ENCODE results near the gene RNF167. TPM values are rescaled to one million over a fixed set of nuclear protein-coding genes. Genes with fewer than 3 reads are reported as not detected.

The RNF167 gene
- total and polyA plus RNA-seq, 2 donors from 2014 or later = 95.0 to 188 TPM

- no peaks in the 10 kb centered on the region for H3K27me3 ChIP-seq (ENCODE audit: control insufficient read depth, insufficient read depth, low read length)
- no peak overlapping the region for H3K4me3 ChIP-seq (ENCODE audit: low read length in 3 of 3)
- DNase-seq = peak in 1 of 5 donors; percentile 87
- intact Hi-C loops (cut with DNase I) = no loop called here
- no peak for FAIRE-seq
- H3K27ac ChIP-seq (ENCODE audit: low read depth in 2 of 2, low read length in 2 of 2) = peak overlapping the region; percentile 30 to 49
- no peak overlapping the region for H3K9ac ChIP-seq (ENCODE audit: low read length in 3 of 3)
- H3K4me1 ChIP-seq (ENCODE audit: control insufficient read depth in 2 of 3, insufficient read depth in 2 of 3, low read depth in 1 of 3, low read length in 3 of 3) = peaks cover 5 to 34% (median 13%) of the 10 kb centered on the region in 3 donors
- TF ChIP-seq CTCF (IDR thresholded peaks at IDR 0.05; ENCODE audit: borderline replicate concordance, extremely low read depth, insufficient read depth) = no peak
- H3K36me3 ChIP-seq (ENCODE audit: control insufficient read depth in 2 of 3, insufficient read depth in 3 of 3, low read length in 3 of 3) = peaks cover 6 to 30% (median 21%) of the 10 kb centered on the region in 3 donors
- H3K9me3 ChIP-seq (ENCODE audit: control insufficient read depth in 2 of 3, insufficient read depth in 1 of 3, low read length in 3 of 3) = no peaks in the 10 kb centered on the region
Measured at GRCh38 chr17:4945176-4945943, 5.3 kb downstream of the RNF167 start.

GRCh38 chr17:4945944-4946280 lies 5.8 kb downstream of the RNF167 start:
- no peak for FAIRE-seq
- peak overlapping the region in 1 of 3 donors; percentile 73 for H3K9ac ChIP-seq (ENCODE audit: low read length in 3 of 3)
- intact Hi-C loops (cut with DNase I) = no loop called here
- no peaks in the 10 kb centered on the region for H3K9me3 ChIP-seq (ENCODE audit: control insufficient read depth in 2 of 3, insufficient read depth in 1 of 3, low read length in 3 of 3)
- H3K4me3 ChIP-seq (ENCODE audit: low read length in 3 of 3) = peak overlapping the region in 2 of 3 donors; percentile 83 to 95
- no peaks in the 10 kb centered on the region for H3K27me3 ChIP-seq (ENCODE audit: control insufficient read depth, insufficient read depth, low read length)
- peaks cover 5 to 37% (median 17%) of the 10 kb centered on the region in 3 donors for H3K4me1 ChIP-seq (ENCODE audit: control insufficient read depth in 2 of 3, insufficient read depth in 2 of 3, low read depth in 1 of 3, low read length in 3 of 3)
- H3K36me3 ChIP-seq (ENCODE audit: control insufficient read depth in 2 of 3, insufficient read depth in 3 of 3, low read length in 3 of 3) = peaks cover 6 to 30% (median 21%) of the 10 kb centered on the region in 3 donors
- DNase-seq = no peak
- TF ChIP-seq CTCF (IDR thresholded peaks at IDR 0.05; ENCODE audit: borderline replicate concordance, extremely low read depth, insufficient read depth) = no peak
- H3K27ac ChIP-seq (ENCODE audit: low read depth in 2 of 2, low read length in 2 of 2) = no peak overlapping the region

GRCh38 chr17:4946312-4946976 lies 6.4 kb downstream of the RNF167 start:
- Histone ChIP-seq H3K4me1 (ENCODE audit: control insufficient read depth in 2 of 3, insufficient read depth in 2 of 3, low read depth in 1 of 3, low read length in 3 of 3) (peaks cover under 1 to 35% (median 15%) of the 10 kb centered on the region in 3 donors), H3K27ac (ENCODE audit: low read depth in 2 of 2, low read length in 2 of 2) (no peak overlapping the region), H3K27me3 (ENCODE audit: control insufficient read depth, insufficient read depth, low read length) (no peaks in the 10 kb centered on the region), H3K4me3 (ENCODE audit: low read length in 3 of 3) (peak overlapping the region; percentile 40 to 95 (median 83)), H3K36me3 (ENCODE audit: control insufficient read depth in 2 of 3, insufficient read depth in 3 of 3, low read length in 3 of 3) (peaks cover 6 to 30% (median 21%) of the 10 kb centered on the region in 3 donors), H3K9ac (ENCODE audit: low read length in 3 of 3) (peak overlapping the region in 2 of 3 donors; percentile 18 to 73), H3K9me3 (ENCODE audit: control insufficient read depth in 2 of 3, insufficient read depth in 1 of 3, low read length in 3 of 3) (no peaks in the 10 kb centered on the region)
- no peak for DNase-seq
- intact Hi-C loops (cut with DNase I) = no loop called here
- TF ChIP-seq CTCF (IDR thresholded peaks at IDR 0.05; ENCODE audit: borderline replicate concordance, extremely low read depth, insufficient read depth) = no peak
- FAIRE-seq = no peak

Data from kidney (tissue), 14 donors.